ENCODE results near the gene PPP1R26.

Gene PPP1R26

GRCh38 chr9:135522137-135522877 lies 42.7 kb downstream of the PPP1R26 start:
- Histone ChIP-seq H3K36me3 (no peaks in the 10 kb centered on the region), H3K27ac (no peak overlapping the region), H3K4me3 (ENCODE audit: low read depth in 1 of 2, low read length in 1 of 2) (no peak overlapping the region), H3K27me3 (peaks cover 20% of the 10 kb centered on the region), H3K4me1 (ENCODE audit: control insufficient read depth in 1 of 2, insufficient read depth in 1 of 2, low read depth in 1 of 2, low read length in 1 of 2) (no peaks in the 10 kb centered on the region), H3K9me3 (no peaks in the 10 kb centered on the region)
- TF ChIP-seq CTCF (IDR thresholded peaks at IDR 0.05), result no peak

GRCh38 chr9:135522931-135523330 lies 43.3 kb downstream of the PPP1R26 start:
- no peaks in the 10 kb centered on the region for H3K4me1 ChIP-seq (ENCODE audit: control insufficient read depth in 1 of 2, insufficient read depth in 1 of 2, low read depth in 1 of 2, low read length in 1 of 2)
- no peak overlapping the region for H3K27ac ChIP-seq
- no peaks in the 10 kb centered on the region for H3K36me3 ChIP-seq
- H3K9me3 ChIP-seq, result no peaks in the 10 kb centered on the region
- peaks cover 14% of the 10 kb centered on the region for H3K27me3 ChIP-seq
- no peak for TF ChIP-seq CTCF (IDR thresholded peaks at IDR 0.05)
- no peak overlapping the region for H3K4me3 ChIP-seq (ENCODE audit: low read depth in 1 of 2, low read length in 1 of 2)

- Histone ChIP-seq H3K4me3 (ENCODE audit: low read depth in 1 of 2, low read length in 1 of 2) (no peak overlapping the region), H3K36me3 (no peaks in the 10 kb centered on the region), H3K27ac (no peak overlapping the region), H3K9me3 (no peaks in the 10 kb centered on the region), H3K4me1 (ENCODE audit: control insufficient read depth in 1 of 2, insufficient read depth in 1 of 2, low read depth in 1 of 2, low read length in 1 of 2) (no peaks in the 10 kb centered on the region), H3K27me3 (peaks cover 7% of the 10 kb centered on the region)
- no peak for TF ChIP-seq CTCF (IDR thresholded peaks at IDR 0.05)
These were observed 44.0 kb downstream of the PPP1R26 start for GRCh38 chr9:135523521-135524129.

- no peak for TF ChIP-seq CTCF (IDR thresholded peaks at IDR 0.05)
- no peak overlapping the region for H3K27ac ChIP-seq
- H3K4me1 ChIP-seq (ENCODE audit: control insufficient read depth in 1 of 2, insufficient read depth in 1 of 2, low read depth in 1 of 2, low read length in 1 of 2), result no peaks in the 10 kb centered on the region
- no peak overlapping the region for H3K4me3 ChIP-seq (ENCODE audit: low read depth in 1 of 2, low read length in 1 of 2)
- H3K9me3 ChIP-seq, result no peaks in the 10 kb centered on the region
- H3K27me3 ChIP-seq, result peaks cover 6% of the 10 kb centered on the region
- no peaks in the 10 kb centered on the region for H3K36me3 ChIP-seq
These were observed 44.7 kb downstream of the PPP1R26 start for GRCh38 chr9:135524130-135524861.

- no peaks in the 10 kb centered on the region for H3K9me3 ChIP-seq
- no peak overlapping the region for H3K4me3 ChIP-seq (ENCODE audit: low read depth in 1 of 2, low read length in 1 of 2)
- no peaks in the 10 kb centered on the region for H3K27me3 ChIP-seq
- H3K27ac ChIP-seq, result no peak overlapping the region
- TF ChIP-seq CTCF (IDR thresholded peaks at IDR 0.05), result no peak
- H3K36me3 ChIP-seq, result no peaks in the 10 kb centered on the region
- no peaks in the 10 kb centered on the region for H3K4me1 ChIP-seq (ENCODE audit: control insufficient read depth in 1 of 2, insufficient read depth in 1 of 2, low read depth in 1 of 2, low read length in 1 of 2)
These were observed 45.9 kb downstream of the PPP1R26 start for GRCh38 chr9:135525241-135526088.
